Stimulated activated CD4-positive, alpha-beta T cell treated with anti-CD3 and anti-CD28 coated beads, Interleukin-1b, Interleukin-23, amount 100 ng/mL, for 4 hours (primary cell): ENCODE results near the gene DOCK3.
"Not testable (repeated sequence)": the region's sequence is repeated elsewhere in the genome, so short reads cannot be mapped to it uniquely, and the experiment has no call there.

Source experiments
- DNase-seq, 2 donors: peaks; one replicate each; pipeline ENCODE4 v3.0.0-alpha.2; 2020; ENCODE audit warnings: low read depth in 2 of 2

DOCK3 gene

GRCh38 chr3:50675179-50676030 lies 678 bp downstream of the DOCK3 start:
- peak; percentile 55 to 65 for DNase-seq

GRCh38 chr3:50676031-50676705 lies 1.4 kb downstream of the DOCK3 start:
- no peak for DNase-seq

- DNase-seq: no peak
These were observed 12.5 kb downstream of the DOCK3 start for GRCh38 chr3:50687127-50687751.

GRCh38 chr3:50687916-50688315 lies 13.2 kb downstream of the DOCK3 start:
- no peak for DNase-seq

- not testable (repeated sequence) for DNase-seq
These were observed 13.9 kb downstream of the DOCK3 start for GRCh38 chr3:50688602-50689001.

- no peak for DNase-seq
These were observed 14.8 kb downstream of the DOCK3 start for GRCh38 chr3:50689558-50689957.

GRCh38 chr3:50695031-50695430 lies 20.3 kb downstream of the DOCK3 start:
- no peak for DNase-seq

GRCh38 chr3:50696276-50696675 lies 21.5 kb downstream of the DOCK3 start:
- no peak for DNase-seq

- no peak for DNase-seq
These were observed 23.5 kb downstream of the DOCK3 start for GRCh38 chr3:50698269-50698668.

GRCh38 chr3:50708620-50709019 lies 33.9 kb downstream of the DOCK3 start:
- peak in 1 of 2 donors; percentile 1 for DNase-seq

GRCh38 chr3:50714946-50715345 lies 40.2 kb downstream of the DOCK3 start:
- no peak for DNase-seq

GRCh38 chr3:50724831-50725230 lies 50.1 kb downstream of the DOCK3 start:
- DNase-seq: no peak

GRCh38 chr3:50734985-50735384 lies 60.3 kb downstream of the DOCK3 start:
- DNase-seq: no peak

- DNase-seq: no peak
These were observed 62.6 kb downstream of the DOCK3 start for GRCh38 chr3:50737193-50737905.

- DNase-seq: no peak
These were observed 63.3 kb downstream of the DOCK3 start for GRCh38 chr3:50737906-50738598.

GRCh38 chr3:50743643-50744042 lies 68.9 kb downstream of the DOCK3 start:
- DNase-seq: no peak

- DNase-seq: no peak
These were observed 75.1 kb downstream of the DOCK3 start for GRCh38 chr3:50749822-50750221.

GRCh38 chr3:50759015-50759414 lies 84.3 kb downstream of the DOCK3 start:
- DNase-seq: no peak

GRCh38 chr3:50777680-50778079 lies 103.0 kb downstream of the DOCK3 start:
- no peak for DNase-seq

GRCh38 chr3:50781766-50782165 lies 107.0 kb downstream of the DOCK3 start:
- not testable (repeated sequence) for DNase-seq

GRCh38 chr3:50786631-50787030 lies 111.9 kb downstream of the DOCK3 start:
- no peak for DNase-seq
